ENCODE results near the gene ACBD3.

ACBD3 gene

DNA sequence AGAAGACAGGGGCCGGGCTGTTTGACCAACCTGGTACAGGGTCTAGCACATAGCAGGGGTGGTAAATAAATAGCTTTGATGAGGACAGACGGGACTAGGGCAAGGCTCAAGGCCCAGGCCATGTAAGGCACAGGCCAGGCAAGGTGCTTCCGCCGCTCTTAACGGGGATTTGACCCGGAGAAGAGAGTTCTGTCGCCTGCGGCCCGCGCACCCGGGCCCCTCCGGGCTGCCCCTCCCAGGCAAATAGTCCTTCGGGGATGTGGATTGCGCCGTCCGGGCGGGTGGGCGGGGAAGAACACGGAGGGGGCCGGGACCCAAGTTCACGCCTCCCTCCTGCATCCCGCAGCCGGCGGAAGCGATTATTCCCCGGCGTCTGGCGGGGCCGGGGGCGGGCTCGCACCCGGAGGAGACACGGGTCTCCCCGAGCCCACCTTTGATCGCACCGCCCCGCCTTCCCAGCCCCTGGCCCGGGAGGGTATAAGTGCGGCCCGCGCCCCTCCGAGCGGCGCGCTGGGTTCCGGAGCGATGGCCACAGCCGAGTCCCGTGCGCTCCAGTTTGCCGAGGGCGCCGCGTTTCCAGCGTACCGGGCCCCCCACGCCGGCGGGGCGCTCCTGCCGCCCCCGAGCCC is 36.7 kb upstream of the ACBD3 start, which contains the start of gene MIXL1:
MIXL1 (plus strand) TSS at position 508 of the 629 bp plus-strand sequence; CDS start at position 526, 18 bp downstream.
- TF ChIP-seq, protein P1, sequence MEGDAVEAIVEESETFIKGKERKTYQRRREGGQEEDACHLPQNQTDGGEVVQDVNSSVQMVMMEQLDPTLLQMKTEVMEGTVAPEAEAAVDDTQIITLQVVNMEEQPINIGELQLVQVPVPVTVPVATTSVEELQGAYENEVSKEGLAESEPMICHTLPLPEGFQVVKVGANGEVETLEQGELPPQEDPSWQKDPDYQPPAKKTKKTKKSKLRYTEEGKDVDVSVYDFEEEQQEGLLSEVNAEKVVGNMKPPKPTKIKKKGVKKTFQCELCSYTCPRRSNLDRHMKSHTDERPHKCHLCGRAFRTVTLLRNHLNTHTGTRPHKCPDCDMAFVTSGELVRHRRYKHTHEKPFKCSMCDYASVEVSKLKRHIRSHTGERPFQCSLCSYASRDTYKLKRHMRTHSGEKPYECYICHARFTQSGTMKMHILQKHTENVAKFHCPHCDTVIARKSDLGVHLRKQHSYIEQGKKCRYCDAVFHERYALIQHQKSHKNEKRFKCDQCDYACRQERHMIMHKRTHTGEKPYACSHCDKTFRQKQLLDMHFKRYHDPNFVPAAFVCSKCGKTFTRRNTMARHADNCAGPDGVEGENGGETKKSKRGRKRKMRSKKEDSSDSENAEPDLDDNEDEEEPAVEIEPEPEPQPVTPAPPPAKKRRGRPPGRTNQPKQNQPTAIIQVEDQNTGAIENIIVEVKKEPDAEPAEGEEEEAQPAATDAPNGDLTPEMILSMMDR (IDR thresholded peaks at IDR 0.05; ENCODE audit: low read depth, low read length, missing control alignments): no peak
- in situ Hi-C loops (cut with HindIII; ENCODE audit: low pct_ligation_motif_present, low sequenced_read_pairs): no loop called here
- no peaks in the 10 kb centered on the region for H3K27me3 ChIP-seq (replicated peaks)
- H3K36me3 ChIP-seq (replicated peaks): no peaks in the 10 kb centered on the region
- H3K27ac ChIP-seq: no peak within 1 kb of the TSS
- DNase-seq: no peak
- H3K4me3 ChIP-seq (ENCODE audit: low read depth, low read length): peak within 1 kb of the TSS; percentile 58

DNA sequence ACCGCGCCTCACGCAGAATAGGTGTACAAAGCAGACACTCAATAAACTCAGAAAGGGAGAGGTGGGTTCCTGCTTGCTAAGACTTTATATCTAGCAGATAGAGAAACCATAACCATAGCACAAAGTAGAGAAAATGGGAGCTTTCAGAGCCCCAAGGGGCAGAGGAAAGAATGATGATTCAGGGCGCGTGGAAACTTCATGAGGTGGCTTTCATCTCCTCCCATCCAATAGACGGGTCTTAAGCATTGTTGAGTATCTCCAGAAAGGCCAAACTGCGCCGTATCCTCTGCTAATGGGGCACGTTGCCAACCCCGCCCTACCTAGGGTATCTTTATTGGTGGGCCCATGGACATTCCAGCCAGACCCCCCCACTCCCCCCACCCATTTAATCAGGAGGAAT is 36.1 kb upstream of the ACBD3 start:
- TF ChIP-seq, protein P1 (IDR thresholded peaks at IDR 0.05; ENCODE audit: low read depth, low read length, missing control alignments): no peak
- no peak for DNase-seq
- Histone ChIP-seq H3K27ac (no peak overlapping the region), H3K4me3 (ENCODE audit: low read depth, low read length) (no peak overlapping the region), H3K36me3 (replicated peaks) (no peaks in the 10 kb centered on the region), H3K27me3 (replicated peaks) (no peaks in the 10 kb centered on the region)
- in situ Hi-C loops (cut with HindIII; ENCODE audit: low pct_ligation_motif_present, low sequenced_read_pairs): no loop called here

DNA sequence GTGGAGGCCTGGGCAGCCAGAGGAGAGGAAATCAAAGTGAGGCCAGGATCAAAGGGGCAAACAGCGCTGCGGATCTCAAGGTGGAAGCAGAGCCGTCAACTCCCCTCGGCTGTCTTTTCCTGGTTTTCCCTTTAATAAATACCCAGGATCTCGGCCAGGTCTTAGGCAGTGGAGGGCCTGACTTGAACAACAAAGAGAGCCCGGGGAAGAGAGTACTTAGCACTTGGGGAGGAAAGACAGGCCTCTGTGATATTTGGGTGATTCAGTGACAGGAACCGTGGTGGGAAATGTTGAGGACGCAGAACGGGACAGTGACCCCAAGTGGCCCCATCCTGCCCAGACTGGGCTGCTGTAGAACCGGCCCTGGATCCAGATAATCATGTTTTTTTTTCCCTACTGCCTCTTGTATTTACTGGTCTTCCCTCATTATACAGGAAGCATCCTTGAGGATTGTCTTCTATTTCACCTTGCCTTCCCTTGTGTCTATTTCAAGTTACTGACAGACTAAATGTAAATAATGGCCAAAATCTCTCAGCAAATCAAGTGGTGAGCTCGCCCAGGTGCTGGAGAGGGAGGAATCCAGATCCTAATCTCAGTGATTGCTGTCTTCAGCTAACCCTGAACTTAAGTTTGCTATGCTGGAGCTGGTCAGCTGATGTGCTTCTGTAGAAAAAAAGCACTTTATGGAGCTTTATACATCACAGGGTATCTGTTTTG is 34.1 kb upstream of the ACBD3 start:
- no peaks in the 10 kb centered on the region for H3K27me3 ChIP-seq (replicated peaks)
- TF ChIP-seq, protein P1 (IDR thresholded peaks at IDR 0.05; ENCODE audit: low read depth, low read length, missing control alignments): no peak
- in situ Hi-C loops (cut with HindIII; ENCODE audit: low pct_ligation_motif_present, low sequenced_read_pairs): no loop called here
- H3K27ac ChIP-seq: no peak overlapping the region
- no peak for DNase-seq
- H3K36me3 ChIP-seq (replicated peaks): no peaks in the 10 kb centered on the region
- H3K4me3 ChIP-seq (ENCODE audit: low read depth, low read length): no peak overlapping the region

DNA sequence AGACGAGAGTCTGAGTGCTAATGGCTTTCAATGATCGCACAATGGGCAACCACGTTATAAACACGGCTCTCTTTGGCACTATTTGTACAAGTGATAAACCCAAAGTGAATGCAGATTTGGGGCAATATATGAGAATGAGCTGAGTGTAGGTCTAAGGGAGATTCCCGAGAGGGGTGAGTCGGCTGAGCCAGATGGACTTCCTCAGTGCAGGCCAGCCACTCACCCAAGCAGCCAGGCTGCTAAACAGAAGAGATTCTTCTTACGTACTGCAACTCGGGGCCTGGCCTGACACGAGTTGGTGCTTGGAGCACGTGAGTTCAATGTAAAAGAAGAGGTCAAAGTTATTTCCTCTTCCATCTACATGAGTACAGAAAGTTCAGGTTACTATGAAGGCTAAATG is 30.7 kb upstream of the ACBD3 start:
- Histone ChIP-seq H3K27me3 (replicated peaks) (no peaks in the 10 kb centered on the region), H3K27ac (no peak overlapping the region), H3K36me3 (replicated peaks) (no peaks in the 10 kb centered on the region), H3K4me3 (ENCODE audit: low read depth, low read length) (no peak overlapping the region)
- TF ChIP-seq, protein P1 (IDR thresholded peaks at IDR 0.05; ENCODE audit: low read depth, low read length, missing control alignments): no peak
- in situ Hi-C loops (cut with HindIII; ENCODE audit: low pct_ligation_motif_present, low sequenced_read_pairs): no loop called here
- DNase-seq: peak; percentile 5

DNA sequence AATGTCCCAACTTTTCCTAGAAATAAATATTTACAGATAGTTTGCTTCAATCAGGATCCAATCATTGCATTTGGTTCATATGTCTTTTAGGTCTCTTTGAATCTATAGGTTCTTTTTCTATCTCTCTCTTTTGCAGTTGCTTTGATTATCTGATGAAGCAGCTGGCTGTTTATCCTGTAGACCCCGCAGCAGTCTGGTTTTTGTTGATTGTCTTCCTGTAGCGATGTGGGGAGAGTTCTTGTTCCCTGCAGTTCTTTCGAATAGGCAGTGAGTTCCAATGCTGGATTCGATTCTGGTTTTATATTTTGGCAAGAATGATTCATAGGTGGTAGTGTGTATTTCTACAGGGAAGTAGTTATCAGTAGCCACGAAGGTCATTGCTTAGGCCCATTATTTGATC is 29.5 kb upstream of the ACBD3 start:
- no peaks in the 10 kb centered on the region for H3K27me3 ChIP-seq (replicated peaks)
- TF ChIP-seq, protein P1 (IDR thresholded peaks at IDR 0.05; ENCODE audit: low read depth, low read length, missing control alignments): no peak
- H3K36me3 ChIP-seq (replicated peaks): no peaks in the 10 kb centered on the region
- H3K27ac ChIP-seq: no peak overlapping the region
- in situ Hi-C loops (cut with HindIII; ENCODE audit: low pct_ligation_motif_present, low sequenced_read_pairs): no loop called here
- no peak for DNase-seq
- H3K4me3 ChIP-seq (ENCODE audit: low read depth, low read length): no peak overlapping the region
